ENCODE results near the gene C4orf50.

Gene C4orf50

GRCh38 chr4:5933996-5934831 lies 84.0 kb downstream of the C4orf50 start:
- DNase-seq, result no peak

DNA sequence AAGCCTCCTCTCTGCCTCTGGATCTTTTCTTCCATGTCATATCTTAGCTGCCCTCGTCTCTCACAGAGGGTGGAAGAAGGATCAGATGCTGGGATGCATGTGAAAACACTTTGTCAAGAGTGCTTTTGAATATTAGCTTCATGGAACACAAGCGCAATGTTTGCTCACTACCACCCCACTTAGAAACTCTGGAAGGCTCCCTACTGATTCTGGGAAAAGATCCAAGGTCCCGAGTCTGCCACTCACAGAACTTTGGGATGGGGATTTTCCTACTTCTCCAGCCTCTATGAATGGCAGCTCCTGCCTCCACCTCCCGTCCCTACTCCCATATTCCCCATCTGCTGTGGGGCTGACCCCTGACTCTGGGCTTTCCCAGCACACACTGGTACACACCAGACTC lies 85.1 kb downstream of the C4orf50 start:
- no peak for DNase-seq

- DNase-seq, result no peak
Observed at GRCh38 chr4:5932035-5932568, 86.1 kb downstream of the C4orf50 start.

GRCh38 chr4:5931526-5931925 lies 86.7 kb downstream of the C4orf50 start:
- no peak for DNase-seq

DNA sequence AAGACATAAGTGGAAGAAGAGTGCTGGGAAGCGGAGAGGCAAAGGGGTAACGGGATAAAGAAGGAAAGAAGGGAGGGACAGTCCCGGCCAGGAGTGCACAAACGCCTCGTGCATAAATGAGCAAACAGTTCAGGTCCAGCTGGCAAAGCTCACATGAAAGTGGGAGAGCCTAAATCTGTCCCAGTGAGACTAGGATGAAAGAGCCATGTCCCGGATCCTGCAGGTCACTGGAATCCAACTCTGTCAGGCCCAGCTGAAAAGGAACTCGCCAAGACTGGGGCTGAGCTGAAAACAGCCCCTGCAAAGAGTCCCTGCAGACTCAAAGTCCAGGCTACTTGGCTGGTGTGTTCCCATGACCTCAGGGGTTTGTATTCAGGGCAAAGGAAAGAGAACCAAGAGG lies 87.4 kb downstream of the C4orf50 start:
- no peak for DNase-seq

GRCh38 chr4:5930456-5930855 lies 87.8 kb downstream of the C4orf50 start:
- DNase-seq, result no peak

DNA sequence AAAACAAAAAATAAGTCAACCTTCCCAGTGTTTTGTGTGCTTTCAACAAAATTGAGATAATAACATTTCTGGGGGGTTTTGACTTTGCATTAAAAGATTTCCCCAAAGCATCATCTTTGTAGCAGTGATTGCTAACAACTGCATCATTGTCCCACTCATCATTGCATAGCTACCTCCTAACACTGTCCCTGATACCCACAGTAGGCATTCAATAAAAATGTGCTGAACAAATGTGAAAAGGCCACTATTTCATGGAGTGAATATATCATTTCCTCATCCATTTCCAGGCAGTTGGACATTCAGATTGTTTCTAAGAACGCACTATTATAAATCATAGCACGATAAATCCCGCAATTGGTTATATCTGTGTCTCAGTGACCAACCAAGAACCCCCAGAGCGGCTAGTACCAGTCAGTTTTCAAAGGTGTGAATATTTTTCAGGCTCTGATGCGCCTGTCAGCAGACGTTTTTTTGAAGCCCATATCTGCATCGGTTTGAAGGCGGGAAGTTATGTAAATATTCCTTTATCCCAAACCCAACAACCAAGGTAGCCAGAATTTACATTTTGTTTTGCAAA lies 89.3 kb downstream of the C4orf50 start:
- no peak for DNase-seq

DNA sequence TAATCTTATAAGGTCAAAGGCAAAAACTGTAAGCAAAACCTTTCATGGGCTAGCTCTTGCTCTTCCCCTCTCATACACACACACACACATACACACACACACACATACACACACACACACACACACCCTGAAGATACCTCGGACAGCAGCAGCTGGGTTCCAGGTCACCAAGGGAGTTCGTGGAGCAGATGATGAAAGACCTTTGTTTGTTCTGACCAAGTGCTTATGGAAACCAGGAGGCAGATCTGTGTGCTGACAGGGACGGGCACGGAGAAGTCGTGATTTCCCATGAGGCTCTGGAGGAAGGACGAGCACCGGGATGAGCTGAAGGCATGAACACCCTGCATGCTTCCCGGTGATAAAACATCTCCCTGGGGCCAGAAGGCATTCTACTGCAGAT lies 90.0 kb downstream of the C4orf50 start:
- no peak for DNase-seq

DNA sequence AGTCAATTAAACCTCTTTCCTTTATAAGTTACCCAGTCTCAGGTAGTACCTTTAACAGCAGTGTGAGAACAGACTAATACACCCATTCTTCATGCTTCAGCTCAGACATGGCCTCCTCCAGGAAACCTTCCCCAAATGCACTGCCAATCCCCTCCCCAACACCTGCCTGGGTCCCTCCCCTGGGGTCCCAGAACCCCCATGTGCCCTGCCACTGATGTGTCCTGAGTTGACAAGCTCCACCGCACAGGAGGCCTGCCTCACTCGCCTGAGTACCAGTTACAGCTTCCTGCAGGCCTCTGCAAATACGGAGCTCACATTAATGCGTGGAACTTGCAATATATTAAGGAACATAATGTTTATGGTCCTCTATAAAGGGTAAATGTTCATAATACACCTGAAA lies 90.5 kb downstream of the C4orf50 start:
- DNase-seq, result no peak

- DNase-seq, result no peak
Observed at GRCh38 chr4:5927116-5927515, 91.1 kb downstream of the C4orf50 start.

DNA sequence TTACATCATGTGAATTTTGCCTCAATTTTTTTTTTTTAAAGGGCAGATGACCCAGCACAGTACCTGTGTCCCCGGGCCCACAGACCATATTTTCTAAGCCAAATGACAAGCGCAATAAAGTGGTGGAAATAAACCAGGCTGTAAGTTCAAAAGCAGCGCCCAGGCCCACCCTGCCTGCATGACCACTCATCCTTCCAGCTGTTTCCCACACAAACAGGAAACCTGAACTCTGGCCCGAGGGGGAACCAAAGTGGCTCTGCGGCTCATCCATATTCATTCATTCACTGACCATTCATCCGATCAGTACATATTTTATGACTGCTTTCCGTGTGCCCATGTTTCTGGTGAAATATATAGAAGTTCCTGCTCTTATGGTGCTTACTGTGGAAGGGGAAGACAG lies 91.6 kb downstream of the C4orf50 start:
- no peak for DNase-seq

- no peak for DNase-seq
Observed at GRCh38 chr4:5925419-5926200, 92.6 kb downstream of the C4orf50 start.

GRCh38 chr4:5924461-5925125 lies 93.6 kb downstream of the C4orf50 start:
- DNase-seq, result no peak

DNA sequence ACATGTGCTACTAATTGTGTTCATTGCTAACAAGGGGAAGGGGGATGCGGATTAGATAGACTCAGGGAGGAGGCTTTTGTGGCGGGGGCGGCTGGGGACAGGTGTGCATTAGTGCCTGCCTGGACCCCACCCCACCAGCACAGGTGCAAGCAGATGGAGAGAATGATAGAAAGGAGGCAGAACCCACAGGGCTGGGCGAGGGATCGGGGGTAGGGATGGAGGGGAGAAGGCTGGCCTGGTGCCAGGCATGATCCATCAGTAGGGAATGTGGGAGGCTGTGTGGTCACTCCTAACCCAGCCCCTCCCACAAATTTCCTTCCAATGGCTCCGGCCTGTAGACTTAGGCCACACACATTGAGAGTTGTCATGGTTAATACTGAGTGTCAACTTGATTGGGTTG lies 94.9 kb downstream of the C4orf50 start:
- no peak for DNase-seq

- DNase-seq, result no peak
Observed at GRCh38 chr4:5922556-5922955, 95.7 kb downstream of the C4orf50 start.

- DNase-seq, result no peak
Observed at GRCh38 chr4:5921981-5922380, 96.2 kb downstream of the C4orf50 start.

DNA sequence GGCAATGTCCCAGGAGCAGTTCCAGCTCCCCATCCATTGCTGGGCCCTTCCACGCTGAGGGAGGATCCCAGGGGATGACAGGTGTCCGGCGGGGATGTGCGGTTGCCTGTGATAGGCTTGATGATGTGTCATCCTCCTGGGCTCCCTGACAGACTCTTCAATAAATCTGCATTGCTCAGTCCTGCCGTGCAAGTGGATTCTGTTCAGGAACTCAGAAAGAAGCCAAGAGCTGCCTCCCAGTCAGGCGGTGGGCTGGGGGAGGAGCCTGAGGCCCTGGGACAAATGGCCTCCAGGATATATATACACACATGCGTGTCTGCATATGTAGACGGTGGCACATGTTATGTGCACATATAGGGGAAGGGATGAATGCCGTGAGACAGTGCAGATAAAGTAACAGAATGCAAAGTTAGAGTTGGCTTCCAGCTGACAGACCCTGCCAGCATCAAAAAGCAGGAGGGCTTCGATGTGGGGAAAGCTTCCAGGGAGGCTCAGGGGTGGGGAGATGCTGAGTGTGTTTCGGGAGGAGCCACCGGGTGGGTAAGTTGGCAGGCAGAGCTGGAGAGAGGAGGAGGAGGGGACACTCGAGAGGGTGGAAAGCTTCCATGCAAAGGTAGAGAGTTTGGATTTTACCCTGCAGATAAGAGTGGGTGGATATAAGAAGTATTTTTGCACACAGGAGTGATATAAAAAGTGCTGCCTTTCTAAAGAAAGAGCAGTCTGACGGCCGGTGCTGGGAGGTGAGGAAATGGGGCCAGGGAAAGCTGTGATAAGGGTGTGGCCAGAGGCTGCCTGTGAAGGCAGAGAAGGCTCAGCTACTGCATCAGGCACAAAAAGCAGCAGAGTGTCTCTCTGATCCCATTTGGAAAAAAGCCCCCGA lies 96.9 kb downstream of the C4orf50 start:
- no peak for DNase-seq

DNA sequence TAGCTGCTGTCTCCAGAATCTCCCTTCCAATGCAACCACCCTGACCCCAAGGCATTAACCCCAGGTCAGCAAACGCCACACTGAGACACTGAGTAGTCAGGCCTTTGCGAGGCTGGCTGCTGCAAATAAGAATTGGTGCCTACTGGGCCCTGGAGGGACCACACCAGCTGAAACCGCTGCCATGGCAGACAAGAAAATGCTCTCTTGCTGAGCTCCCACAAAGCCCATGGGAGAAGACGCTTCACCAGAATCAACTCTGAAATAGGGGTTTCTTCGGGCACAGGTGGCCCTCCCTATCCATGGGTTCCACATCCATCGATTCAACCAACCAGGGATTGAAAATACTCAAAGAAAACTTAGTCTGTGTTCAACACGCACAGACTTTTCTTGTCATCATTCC lies 98.7 kb downstream of the C4orf50 start:
- DNase-seq, result no peak

GRCh38 chr4:5919044-5919443 lies 99.2 kb downstream of the C4orf50 start:
- DNase-seq, result no peak

- no peak for DNase-seq
Observed at GRCh38 chr4:5918331-5918985, 99.8 kb downstream of the C4orf50 start.

- DNase-seq, result no peak
Observed at GRCh38 chr4:5917672-5918071, 100.6 kb downstream of the C4orf50 start.

DNA sequence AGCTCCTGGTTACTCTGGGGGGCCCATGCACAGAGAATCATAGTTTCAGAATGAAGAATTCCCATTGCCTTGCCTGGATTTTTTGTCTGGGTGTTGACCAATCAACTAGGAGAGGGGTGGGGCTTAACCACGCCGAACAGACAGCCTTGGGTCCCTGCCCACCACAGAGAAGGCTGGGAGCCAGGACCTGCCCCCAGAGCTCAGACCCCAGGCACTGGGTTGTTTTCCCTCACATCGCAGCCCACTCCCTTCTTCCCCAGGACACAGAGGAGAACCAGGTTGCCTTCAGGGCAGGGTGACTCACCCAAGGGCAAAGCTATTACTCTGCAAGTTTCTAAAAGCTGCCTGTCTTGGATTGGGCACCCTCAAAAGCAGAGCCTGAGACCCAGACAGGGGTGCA lies 102.0 kb downstream of the C4orf50 start:
- no peak for DNase-seq
